Uterus (tissue), 4 donors: ENCODE measurements around the gene FAM114A1. TPM values are rescaled to one million over a fixed set of nuclear protein-coding genes. Genes with fewer than 3 reads are reported as not detected.
A peak's percentile ranks its signal among the peaks of the same experiment; 100 is the strongest.

Source experiments
- DNase-seq, 2 donors: peaks; one replicate each; pipeline ENCODE4 v3.0.0-alpha.2; 2019 to 2020
- H3K27ac ChIP-seq, 2 donors: fragments of 200-600 bp; sonication (generic); 1 replicate in 1 of 2; 2 replicates in 1 of 2; pipeline ENCODE4 v1.5.1; 2016 to 2018
- H3K27me3 ChIP-seq, 2 donors: fragments of 200-600 bp; sonication (generic); one replicate each; pipeline ENCODE4 v1.5.1; 2018 to 2019; ENCODE audit warnings: control low read depth in 1 of 2
- H3K36me3 ChIP-seq, 2 donors: fragments of 200-600 bp; sonication (generic); one replicate each; pipeline ENCODE4 v1.5.1; 2019; ENCODE audit warnings: control low read depth in 1 of 2
- H3K4me1 ChIP-seq, 2 donors: fragments of 200-600 bp; sonication (generic); one replicate each; pipeline ENCODE4 v1.5.1; 2018 to 2019; ENCODE audit warnings: control low read depth in 1 of 2
- H3K4me3 ChIP-seq, 2 donors: fragments of 200-600 bp; sonication (generic); 1 replicate in 1 of 2; 2 replicates in 1 of 2; pipeline ENCODE4 v1.5.1; 2018 to 2019; ENCODE audit warnings: mild to moderate bottlenecking in 1 of 2
- H3K9me3 ChIP-seq, 2 donors: fragments of 200-600 bp; sonication (generic); one replicate each; pipeline ENCODE4 v1.5.1; 2019; ENCODE audit warnings: control low read depth in 1 of 2
- CTCF ChIP-seq, 4 experiments: fragments of 200-600 bp in 2 of 4; fragments of 450-650 bp in 2 of 4; sonication (generic) in 2 of 4; IDR thresholded peaks; one replicate each; pipeline ENCODE4 v1.5.1; 2016 to 2019; ENCODE audit warnings: antibody characterized with exemption in 4 of 4, mild to moderate bottlenecking in 2 of 4, moderate library complexity in 1 of 4
- POLR2A ChIP-seq, 2 donors: fragments of 450-650 bp; IDR thresholded peaks; one replicate each; pipeline ENCODE4 v1.6.1; 2016; ENCODE audit warnings: antibody characterized with exemption in 2 of 2, mild to moderate bottlenecking in 1 of 2, moderate library complexity in 1 of 2
- intact Hi-C: fragments of 100-400 bp; cut with DNase I; formaldehyde crosslinking; loops from one replicate; pipeline ENCODE4 v1.15.1; 2023; ENCODE audit warnings: low total_unique reads
- total RNA-seq, 4 donors: library from RNA; depleted of rRNA in 3 of 4; stranded (reverse); fragments of >200 nt in 3 of 4; gene quantifications; one replicate each; pipeline versions ENCODE4 v1.1.0 to v1.2.4, GENCODE V29; 2014 to 2023
- donor health status: DM: yes; HTN: yes; CAD: no.

Gene FAM114A1
- 100 to 1,000 TPM in 1 of 4 donors, 10 to 100 TPM in 3; 41.2 to 273 (median 52.7) TPM for total RNA-seq

DNA sequence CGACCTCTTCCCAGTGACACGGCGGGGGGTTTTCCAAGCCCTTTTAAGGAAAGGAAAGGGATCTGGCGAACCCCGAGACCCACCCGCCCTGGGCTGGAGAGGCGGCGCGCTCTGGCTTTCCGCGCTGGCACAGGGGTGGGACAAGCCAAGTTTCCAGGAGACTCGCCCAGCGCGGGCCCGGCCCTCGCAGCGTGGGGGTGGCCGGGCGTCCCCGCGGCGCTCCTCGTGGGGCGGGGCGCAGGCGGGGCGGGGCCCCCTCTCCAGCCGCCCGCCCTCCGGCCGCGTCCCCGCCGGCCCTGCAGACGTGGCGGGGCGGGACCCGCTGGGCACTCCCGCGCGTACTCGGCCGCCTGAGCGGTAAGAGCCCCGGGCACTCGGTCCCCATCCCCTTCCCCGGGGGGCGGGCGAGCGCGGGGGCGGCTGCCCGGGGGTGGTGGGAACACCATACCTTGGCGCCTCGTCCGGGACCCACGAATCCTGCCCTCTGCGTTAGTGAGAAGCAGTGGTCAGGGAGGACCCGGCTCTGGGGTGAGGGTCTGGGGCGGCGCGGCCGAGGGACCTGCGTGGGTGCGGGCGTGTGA lies at the start of gene FAM114A1:
Gene FAM114A1, plus strand, starts transcription at position 329 of the 581 bp plus-strand sequence. CDS start 10,273 bp downstream, outside the sequence.
- Histone ChIP-seq H3K4me3 (peak within 1 kb of the TSS; percentile 87 to 98), H3K9me3 (no peaks in the 10 kb centered on the region), H3K4me1 (peaks cover 3 to 4% of the 10 kb centered on the region in 2 donors), H3K27me3 (no peaks in the 10 kb centered on the region), H3K27ac (peak within 1 kb of the TSS; percentile 96 to 99), H3K36me3 (no peaks in the 10 kb centered on the region)
- intact Hi-C loops: no loop called here
- DNase-seq: peak; percentile 78 to 83
- TF ChIP-seq POLR2A (IDR thresholded peaks at IDR 0.05): peak; percentile 54 to 68
- TF ChIP-seq CTCF (IDR thresholded peaks at IDR 0.05): no peak

DNA sequence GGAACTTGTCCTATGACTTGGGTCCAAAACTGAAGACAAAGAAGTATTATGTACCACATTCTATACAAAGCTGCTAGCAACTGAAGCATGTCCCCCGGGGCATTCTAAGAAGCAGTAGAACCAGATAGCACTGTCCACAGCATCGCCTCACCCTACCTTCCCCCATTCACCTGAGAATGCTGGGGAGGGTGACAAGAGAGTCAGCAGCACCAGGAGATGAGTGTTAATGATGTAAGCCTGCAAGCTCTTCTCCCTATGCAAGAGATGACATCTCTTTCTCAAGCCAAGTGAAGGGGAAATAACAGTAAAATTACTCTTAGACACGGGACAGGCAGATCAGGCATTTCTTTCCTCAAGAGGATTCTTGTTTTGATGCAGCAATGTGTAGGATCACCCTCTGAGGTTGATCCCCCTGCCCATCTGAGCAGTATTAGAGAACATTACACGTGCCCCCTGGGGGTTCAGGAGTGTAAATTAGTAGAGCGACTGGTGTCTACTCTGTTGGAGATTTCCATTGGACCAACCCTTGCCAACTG lies 49.1 kb upstream of the FAM114A1 start:
- intact Hi-C loops: no loop called here
- no peak overlapping the region for H3K27ac ChIP-seq
- no peak for DNase-seq

GRCh38 chr4:38819569-38819968 lies 48.0 kb upstream of the FAM114A1 start:
- Histone ChIP-seq H3K27me3 (no peaks in the 10 kb centered on the region), H3K27ac (no peak overlapping the region), H3K4me3 (no peak overlapping the region), H3K4me1 (no peaks in the 10 kb centered on the region), H3K9me3 (no peaks in the 10 kb centered on the region), H3K36me3 (no peaks in the 10 kb centered on the region)
- intact Hi-C loops: no loop called here
- TF ChIP-seq CTCF (IDR thresholded peaks at IDR 0.05): no peak
- no peak for TF ChIP-seq POLR2A (IDR thresholded peaks at IDR 0.05)
- no peak for DNase-seq

More for the DNA sequence above, 49.1 kb upstream of the FAM114A1 start:
- Histone ChIP-seq H3K36me3 (no peaks in the 10 kb centered on the region), H3K27me3 (no peaks in the 10 kb centered on the region), H3K4me3 (no peak overlapping the region), H3K4me1 (no peaks in the 10 kb centered on the region), H3K9me3 (no peaks in the 10 kb centered on the region)
- no peak for TF ChIP-seq POLR2A (IDR thresholded peaks at IDR 0.05)
- TF ChIP-seq CTCF (IDR thresholded peaks at IDR 0.05): no peak

GRCh38 chr4:38820329-38821061 lies 47.1 kb upstream of the FAM114A1 start:
- no peak overlapping the region for H3K27ac ChIP-seq
- no peaks in the 10 kb centered on the region for H3K27me3 ChIP-seq
- H3K4me3 ChIP-seq: no peak overlapping the region
- H3K4me1 ChIP-seq: no peaks in the 10 kb centered on the region
- intact Hi-C loops: no loop called here
- TF ChIP-seq CTCF (IDR thresholded peaks at IDR 0.05) (no peak), POLR2A (IDR thresholded peaks at IDR 0.05) (no peak)
- H3K36me3 ChIP-seq: no peaks in the 10 kb centered on the region
- no peaks in the 10 kb centered on the region for H3K9me3 ChIP-seq
- no peak for DNase-seq

DNA sequence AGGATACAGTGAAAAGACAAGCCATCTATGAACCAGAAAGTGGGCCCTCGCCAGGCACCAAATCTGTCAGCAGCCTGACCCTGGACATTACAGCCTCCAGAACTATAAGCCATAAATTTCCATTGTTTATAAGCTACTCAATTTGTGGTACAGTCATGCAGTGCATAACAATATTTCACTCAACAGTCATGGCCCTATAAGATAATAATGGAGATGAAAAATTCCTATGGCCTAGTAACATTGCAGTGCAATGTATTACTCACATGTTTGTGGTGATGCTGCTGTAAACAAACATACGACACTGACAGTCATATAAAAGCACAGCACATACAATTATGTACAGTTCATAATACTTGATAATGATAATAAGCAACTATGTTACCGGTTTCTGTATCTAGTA lies 45.9 kb upstream of the FAM114A1 start:
- no peak for TF ChIP-seq CTCF (IDR thresholded peaks at IDR 0.05)
- DNase-seq: no peak
- Histone ChIP-seq H3K4me1 (no peaks in the 10 kb centered on the region), H3K27ac (no peak overlapping the region), H3K27me3 (no peaks in the 10 kb centered on the region), H3K9me3 (no peaks in the 10 kb centered on the region), H3K36me3 (no peaks in the 10 kb centered on the region), H3K4me3 (no peak overlapping the region)
- intact Hi-C loops: no loop called here
